Cortex of kidney (tissue), 1 donor: ENCODE measurements around the gene TMEM52.
"Not testable (repeated sequence)": the region's sequence is repeated elsewhere in the genome, so short reads cannot be mapped to it uniquely, and the experiment has no call there.

Experiments
- DNase-seq: peaks from one replicate; lab custom pipeline; 2025; lab: John Stamatoyannopoulos, UW

Gene TMEM52

DNA sequence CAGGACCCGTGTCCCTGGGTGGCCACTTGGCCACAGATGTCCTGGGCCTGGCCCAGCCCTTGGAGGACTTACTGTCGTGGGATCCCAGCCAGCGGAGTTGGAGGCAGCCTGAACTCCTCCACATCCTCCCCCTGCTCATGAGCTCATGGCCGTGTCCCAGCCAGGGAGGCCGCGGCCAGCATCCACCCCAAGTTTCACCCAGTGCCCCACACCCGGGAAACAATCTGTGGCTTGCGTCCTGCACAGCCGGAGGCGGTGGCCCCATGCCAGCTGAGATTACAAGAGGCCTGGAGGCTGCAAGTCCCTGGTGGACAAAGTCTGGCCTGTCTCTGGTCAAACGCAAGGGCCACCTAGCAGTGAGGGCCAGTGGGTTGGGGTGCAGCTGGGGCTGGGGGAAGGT, 27.5 kb upstream of the TMEM52 start:
- DNase-seq, result no peak

DNA sequence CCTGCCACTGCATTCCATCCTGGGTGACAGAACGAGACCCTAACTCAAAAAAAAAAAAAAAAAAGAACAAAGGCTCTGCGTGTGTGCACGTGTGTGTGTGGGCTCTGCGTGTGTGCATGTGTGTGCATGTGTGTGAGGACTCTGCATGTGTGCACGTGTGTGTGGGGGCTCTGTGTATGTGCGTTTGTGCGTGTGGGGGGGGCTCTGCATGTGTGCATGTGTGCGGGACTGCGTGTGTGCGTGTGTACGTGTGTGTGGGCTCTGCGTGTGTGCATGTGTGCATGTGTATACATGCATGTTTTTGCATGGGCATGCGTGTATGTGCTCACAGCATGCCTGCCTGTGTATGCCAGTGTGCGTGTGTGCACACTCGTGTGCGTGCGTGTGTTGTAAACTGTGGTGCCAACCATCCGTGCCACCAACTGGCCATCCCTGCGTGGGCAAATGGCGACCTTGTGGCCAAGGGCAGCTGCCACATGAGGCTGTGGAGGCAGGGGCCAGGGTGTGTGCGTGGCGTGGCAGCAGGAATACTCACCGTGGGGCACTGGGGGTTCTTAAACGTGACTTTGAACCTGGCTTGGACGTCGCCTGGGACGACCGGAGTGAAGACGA, 26.8 kb upstream of the TMEM52 start:
- no peak for DNase-seq

DNA sequence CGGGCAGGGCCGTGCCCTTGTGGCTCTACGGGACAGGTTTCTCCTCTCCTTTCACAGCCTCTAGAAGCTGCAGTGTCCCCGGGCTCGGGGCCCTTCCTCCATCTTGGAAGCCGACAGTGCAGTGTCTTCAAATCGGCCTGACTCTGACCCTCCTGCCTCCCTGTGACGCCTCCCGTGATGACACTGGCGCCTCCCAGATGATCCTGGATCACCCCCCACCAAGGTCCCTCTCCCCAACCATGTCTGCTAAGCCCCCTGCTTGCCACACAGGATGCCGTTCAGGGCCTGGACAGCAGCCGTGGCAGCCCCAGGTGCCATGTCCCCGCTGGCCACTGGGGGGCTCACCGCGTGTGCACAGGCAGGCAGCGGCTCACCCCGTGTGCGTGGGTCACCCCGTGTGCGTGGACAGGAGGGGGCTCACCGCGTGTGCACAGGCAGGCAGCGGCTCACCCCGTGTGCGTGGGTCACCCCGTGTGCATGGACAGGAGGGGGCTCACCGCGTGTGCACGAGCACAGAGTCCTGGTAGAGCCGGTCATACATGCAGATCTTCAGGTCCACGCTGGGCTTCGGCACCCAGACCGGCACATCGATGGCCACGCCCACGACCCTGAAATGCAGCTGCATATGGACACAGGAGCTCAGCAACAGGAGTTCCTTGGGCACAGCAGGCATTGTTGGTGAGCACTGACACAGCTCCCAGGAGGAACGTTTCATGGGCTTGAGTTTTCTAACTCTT, 24.9 kb upstream of the TMEM52 start:
- DNase-seq, result no peak

- DNase-seq, result no peak
Observed at GRCh38 chr1:1942753-1943656, 23.9 kb upstream of the TMEM52 start.

DNA sequence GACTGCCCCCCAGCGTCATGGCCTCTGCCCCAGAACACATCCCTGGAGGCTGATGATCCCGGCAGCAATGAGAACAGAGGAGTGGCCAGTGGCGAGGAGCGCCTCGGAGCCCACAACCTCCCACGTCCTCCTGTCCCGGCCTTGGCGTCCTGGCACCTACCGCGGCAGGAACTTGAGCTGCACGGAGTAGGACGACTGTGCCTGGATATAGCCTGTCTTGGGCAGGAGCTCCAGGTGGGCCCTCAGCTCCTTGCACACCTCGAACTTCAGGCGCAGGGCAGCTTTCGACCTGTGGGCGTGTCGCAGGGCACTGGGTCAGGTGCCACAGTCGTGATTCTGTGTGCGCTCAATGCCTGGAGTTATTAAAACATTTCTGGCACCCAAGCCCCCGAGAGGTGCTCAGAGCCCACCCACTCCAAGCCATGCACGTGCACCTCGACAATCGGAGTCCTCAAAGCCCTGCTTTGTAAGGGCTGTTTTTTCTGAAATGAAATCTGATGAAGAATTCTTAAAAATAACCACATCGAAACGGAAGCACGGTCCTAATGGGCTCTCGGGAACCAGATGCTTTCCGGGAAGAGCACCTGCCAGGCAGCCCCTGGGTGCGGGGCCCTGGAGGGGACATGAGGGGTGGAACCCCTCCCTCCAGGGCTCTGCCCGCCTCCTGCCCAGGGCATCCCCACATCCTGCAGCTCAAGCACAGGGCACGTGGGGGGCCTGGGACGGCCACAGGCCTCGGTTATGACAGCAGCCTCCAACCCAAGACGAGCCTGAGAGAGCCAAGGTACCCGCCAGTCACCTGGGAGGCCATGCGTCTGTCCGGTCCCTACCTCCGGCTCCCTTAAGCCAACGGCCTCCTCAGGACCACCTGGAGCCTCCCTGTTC, 23.0 kb upstream of the TMEM52 start:
- DNase-seq, result no peak

DNA sequence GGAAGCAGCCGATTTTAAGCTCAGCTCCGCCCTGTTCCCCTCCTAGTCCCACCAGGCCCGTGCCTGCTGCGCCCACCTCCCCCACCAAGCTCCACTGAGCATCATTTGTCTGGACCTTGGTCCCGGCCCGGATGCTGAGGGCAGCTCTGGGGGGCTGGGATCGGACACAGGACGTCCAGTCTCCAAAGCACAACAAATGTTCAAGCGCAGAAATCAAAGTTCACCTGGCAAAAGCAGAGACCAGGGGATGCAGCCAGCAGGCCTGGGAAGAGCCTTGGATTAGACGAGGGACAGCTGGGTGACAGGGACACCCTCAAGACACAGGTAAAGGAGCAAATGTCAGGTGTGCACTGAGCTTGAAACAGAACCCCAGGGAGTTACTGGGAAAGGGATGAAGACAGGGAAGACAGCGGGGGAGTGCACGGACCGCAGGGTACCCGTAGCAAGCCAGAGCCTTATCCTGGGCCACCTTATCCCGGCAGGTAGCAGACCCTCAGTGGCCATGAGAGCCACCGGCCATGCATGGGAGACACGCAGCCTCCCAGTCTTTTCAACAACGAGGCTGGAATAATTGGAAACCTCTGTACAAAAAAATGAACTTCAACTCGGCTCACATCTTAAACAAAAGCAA, 22.2 kb upstream of the TMEM52 start:
- no peak for DNase-seq

- no peak for DNase-seq
Observed at GRCh38 chr1:1940123-1940425, 21.0 kb upstream of the TMEM52 start.

GRCh38 chr1:1939296-1940122, 20.4 kb upstream of the TMEM52 start:
- DNase-seq, result no peak

- DNase-seq, result no peak
Observed at GRCh38 chr1:1938613-1939295, 19.7 kb upstream of the TMEM52 start.

DNA sequence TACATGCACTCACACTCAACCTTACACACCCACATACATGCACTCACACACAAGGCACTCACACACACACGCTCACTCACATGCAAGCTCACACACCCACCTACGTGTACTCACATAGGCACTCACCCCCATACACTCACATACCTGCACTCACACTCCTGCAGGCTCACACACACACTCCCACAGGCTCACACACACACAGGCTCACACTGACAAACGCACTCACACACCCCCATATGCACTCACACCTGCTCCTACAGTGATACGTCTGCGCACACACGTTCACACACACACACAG, 19.1 kb upstream of the TMEM52 start:
- DNase-seq, result no peak

DNA sequence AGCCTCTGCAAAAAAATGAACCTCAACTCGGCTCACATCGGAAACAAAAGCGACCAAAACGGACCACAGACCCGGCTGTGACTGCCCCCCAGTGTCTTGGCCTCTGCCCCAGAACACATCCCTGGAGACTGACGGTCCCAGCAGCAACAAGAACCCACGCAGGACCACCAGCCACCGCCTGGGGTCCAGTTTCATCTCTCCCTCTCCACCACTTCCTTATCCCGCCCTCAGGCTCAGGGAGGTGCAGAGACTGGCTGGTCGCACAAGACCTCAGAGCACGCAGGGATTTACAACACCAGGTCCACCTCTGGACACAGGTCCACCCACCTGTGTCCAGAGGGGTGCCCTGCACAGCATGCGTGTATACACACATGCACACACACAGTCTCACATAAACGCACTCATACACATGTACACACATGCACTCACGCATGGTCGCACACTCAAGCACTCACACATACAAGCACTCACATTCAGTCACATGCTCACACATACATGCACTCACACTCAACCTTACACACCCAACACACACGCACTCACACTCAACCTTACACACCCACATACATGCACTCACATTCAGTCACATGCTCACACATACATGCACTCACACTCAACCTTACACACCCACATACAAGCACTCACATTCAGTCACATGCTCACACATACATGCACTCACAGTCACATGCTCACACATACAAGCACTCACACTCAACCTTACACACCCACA, 18.6 kb upstream of the TMEM52 start:
- DNase-seq, result no peak

GRCh38 chr1:1937061-1937460, 18.0 kb upstream of the TMEM52 start:
- DNase-seq, result no peak

GRCh38 chr1:1934848-1935247, 15.8 kb upstream of the TMEM52 start:
- DNase-seq, result not testable (repeated sequence)

GRCh38 chr1:1929639-1930545, 10.8 kb upstream of the TMEM52 start:
- no peak for DNase-seq

GRCh38 chr1:1929102-1929638, 10.1 kb upstream of the TMEM52 start:
- no peak for DNase-seq

DNA sequence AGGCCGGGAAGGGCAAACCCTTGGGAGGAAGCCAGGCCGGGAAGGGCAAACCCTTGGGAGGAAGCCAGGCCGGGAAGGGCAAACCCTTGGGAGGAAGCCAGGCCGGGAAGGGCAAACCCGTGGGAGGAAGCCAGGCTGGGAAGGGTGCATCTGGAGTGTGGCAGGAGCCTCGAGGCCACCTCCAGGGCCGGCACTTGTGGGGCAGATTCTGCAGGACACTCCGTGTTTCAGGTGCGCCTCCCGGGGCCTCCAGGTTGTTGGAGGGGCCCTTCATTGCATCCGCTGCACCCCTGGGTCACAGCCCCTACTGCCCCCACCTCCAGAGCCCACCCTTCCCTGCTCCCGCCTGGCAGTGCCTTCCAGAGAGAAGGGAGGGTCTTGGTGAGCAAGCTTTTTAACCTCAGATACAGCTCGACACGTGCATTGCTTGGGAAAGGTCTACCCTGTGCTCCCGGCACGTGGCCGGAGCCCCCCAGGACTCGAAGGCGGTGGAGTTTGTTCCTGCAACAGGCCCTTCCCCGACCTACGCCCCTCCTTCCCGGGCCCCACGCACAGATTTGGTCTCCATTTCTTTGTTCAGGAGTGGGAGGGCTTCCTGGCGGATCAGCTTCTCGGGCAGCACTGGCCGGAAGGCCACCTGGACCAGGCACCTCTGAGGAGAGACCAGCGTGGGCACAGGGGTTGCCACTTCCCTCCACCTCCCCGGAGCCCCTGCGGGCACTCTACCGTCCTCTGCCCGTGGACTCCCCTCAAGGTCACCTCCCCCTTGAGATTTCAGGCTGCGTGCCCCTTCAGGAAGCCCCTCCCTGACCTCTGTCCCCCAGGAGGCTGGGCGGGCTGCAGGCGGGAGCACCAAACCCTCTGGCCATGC, 9.4 kb upstream of the TMEM52 start:
- DNase-seq, result no peak

GRCh38 chr1:1927751-1928150, 8.7 kb upstream of the TMEM52 start:
- no peak for DNase-seq
